Hepatocyte (in vitro differentiated cells): ENCODE measurements around the gene FBXL12. TPM values are rescaled to one million over a fixed set of nuclear protein-coding genes. Genes with fewer than 3 reads are reported as not detected.
A peak's percentile ranks its signal among the peaks of the same experiment; 100 is the strongest.
"Not testable (repeated sequence)": the region's sequence is repeated elsewhere in the genome, so short reads cannot be mapped to it uniquely, and the experiment has no call there.

Experiments
- DNase-seq: peaks from one replicate; pipeline ENCODE4 v3.0.0-alpha.2; 2016; ENCODE audit warnings: low spot score
- H2AFZ ChIP-seq: fragments of 200-600 bp; sonication (generic); 2 replicates; pipeline ENCODE4 v1.6.0; 2016; ENCODE audit warnings: antibody characterized with exemption, mild to moderate bottlenecking
- H3K27ac ChIP-seq: fragments of 200-600 bp; sonication (generic); 2 replicates; pipeline ENCODE4 v1.5.1; 2016; ENCODE audit warnings: mild to moderate bottlenecking
- H3K27me3 ChIP-seq: fragments of 200-600 bp; sonication (generic); 2 replicates; pipeline ENCODE4 v1.6.1; 2016
- H3K36me3 ChIP-seq: fragments of 200-600 bp; sonication (generic); replicated peaks from 2 replicates; pipeline ENCODE4 v1.5.1; 2016; ENCODE audit warnings: low read depth; ENCODE audit not compliant: insufficient read depth
- H3K4me1 ChIP-seq: fragments of 200-600 bp; sonication (generic); 2 replicates; pipeline ENCODE4 v1.5.1; 2016; ENCODE audit warnings: mild to moderate bottlenecking, moderate library complexity; ENCODE audit not compliant: insufficient read depth
- H3K4me2 ChIP-seq: fragments of 200-600 bp; sonication (generic); 2 replicates; pipeline ENCODE4 v1.6.0; 2016
- H3K4me3 ChIP-seq: fragments of 200-600 bp; sonication (generic); 2 replicates; pipeline ENCODE4 v1.5.1; 2016; ENCODE audit warnings: mild to moderate bottlenecking
- H3K79me2 ChIP-seq: fragments of 200-600 bp; sonication (generic); 2 replicates; pipeline ENCODE4 v1.6.0; 2017; ENCODE audit warnings: mild to moderate bottlenecking
- H3K9me2 ChIP-seq: fragments of 200-600 bp; sonication (generic); replicated peaks from 2 replicates; pipeline ENCODE4 v1.6.0; 2017; ENCODE audit warnings: mild to moderate bottlenecking; ENCODE audit not compliant: insufficient read depth
- H3K9me3 ChIP-seq: fragments of 200-600 bp; sonication (generic); 2 replicates; pipeline ENCODE4 v1.5.1; 2016; ENCODE audit warnings: low read depth, mild to moderate bottlenecking
- H4K20me1 ChIP-seq: fragments of 200-600 bp; sonication (generic); 2 replicates; pipeline ENCODE4 v1.6.0; 2016; ENCODE audit warnings: mild to moderate bottlenecking; ENCODE audit not compliant: insufficient read depth, poor library complexity, severe bottlenecking
- CTCF ChIP-seq: fragments of 200-600 bp; sonication (generic); IDR thresholded peaks from 2 replicates; pipeline ENCODE4 v1.5.1; 2016; ENCODE audit warnings: antibody characterized with exemption, mild to moderate bottlenecking; ENCODE audit not compliant: poor library complexity
- EZH2 ChIP-seq: fragments of 200-600 bp; sonication (generic); IDR thresholded peaks from 2 replicates; pipeline ENCODE4 v1.6.1; 2016; ENCODE audit warnings: antibody characterized with exemption, mild to moderate bottlenecking, borderline replicate concordance
- EZH2phosphoT487 ChIP-seq: fragments of 200-600 bp; sonication (generic); IDR thresholded peaks from one replicate; pipeline ENCODE4 v1.6.1; 2018; ENCODE audit warnings: antibody characterized with exemption, mild to moderate bottlenecking, low read depth, moderate library complexity; ENCODE audit not compliant: unreplicated experiment, severe bottlenecking
- WGBS: methylation state at CpG from one replicate; pipeline ENCODE4 v1.1.6; 2016; ENCODE audit warnings: low lambda C conversion rate; ENCODE audit errors: missing lambda C conversion rate; 5-methylcytosine and 5-hydroxymethylcytosine counted together
- polyA plus RNA-seq: library from polyadenylated mRNA; unstranded; fragments of >200 nt; fragmentation: Nextera tagmentation; extraction: Ambion mirVana; gene quantifications from 2 replicates; pipeline ENCODE4 v1.2.1, GENCODE V29; 2016
- total RNA-seq: library from RNA; depleted of rRNA; stranded (reverse); fragments of >200 nt; gene quantifications from 2 replicates; pipeline ENCODE4 v1.2.3, GENCODE V29; 2014

Gene FBXL12
- total and polyA plus RNA-seq, 2 experiments from 2014 or later = 33.1 to 42.3 TPM

GRCh38 chr19:9786819-9787218 is 32.1 kb downstream of the FBXL12 start:
- peak overlapping the region; percentile 57 for H2AFZ ChIP-seq
- no peaks in the 10 kb centered on the region for H4K20me1 ChIP-seq
- TF ChIP-seq EZH2phosphoT487 (no peak), EZH2 (no peak), CTCF (no peak)
- no peak overlapping the region for H3K4me3 ChIP-seq
- peak overlapping the region; percentile 97 for H3K27ac ChIP-seq
- H3K9me3 ChIP-seq = no peaks in the 10 kb centered on the region
- H3K27me3 ChIP-seq = no peaks in the 10 kb centered on the region
- H3K4me1 ChIP-seq = peaks cover 37% of the 10 kb centered on the region
- no peak for DNase-seq
- H3K4me2 ChIP-seq = peak overlapping the region; percentile 69
- peaks cover 21% of the 10 kb centered on the region for H3K79me2 ChIP-seq
- H3K36me3 ChIP-seq = no peaks in the 10 kb centered on the region
- WGBS = 93% methylated on average over 7 of the region's 8 CpGs
- H3K9me2 ChIP-seq = no peaks in the 10 kb centered on the region

GRCh38 chr19:9786342-9786741 is 32.5 kb downstream of the FBXL12 start:
- peak overlapping the region; percentile 30 for H3K4me3 ChIP-seq
- peak overlapping the region; percentile 57 for H2AFZ ChIP-seq
- 58% methylated on average over 9 of the region's 9 CpGs for WGBS
- no peak for DNase-seq
- H3K36me3 ChIP-seq = no peaks in the 10 kb centered on the region
- H3K79me2 ChIP-seq = peaks cover 26% of the 10 kb centered on the region
- H3K4me2 ChIP-seq = peak overlapping the region; percentile 69
- H3K9me3 ChIP-seq = no peaks in the 10 kb centered on the region
- no peaks in the 10 kb centered on the region for H3K27me3 ChIP-seq
- H3K4me1 ChIP-seq = peaks cover 37% of the 10 kb centered on the region
- no peaks in the 10 kb centered on the region for H4K20me1 ChIP-seq
- no peaks in the 10 kb centered on the region for H3K9me2 ChIP-seq
- TF ChIP-seq EZH2 = no peak
- no peak for TF ChIP-seq CTCF
- TF ChIP-seq EZH2phosphoT487 = no peak
- H3K27ac ChIP-seq = peak overlapping the region; percentile 97

GRCh38 chr19:9785367-9786331 is 33.2 kb downstream of the FBXL12 start:
- Histone ChIP-seq H3K27me3 (no peaks in the 10 kb centered on the region), H2AFZ (peak overlapping the region; percentile 57), H3K4me2 (peak overlapping the region; percentile 77), H3K9me3 (no peaks in the 10 kb centered on the region), H4K20me1 (no peaks in the 10 kb centered on the region), H3K79me2 (peaks cover 33% of the 10 kb centered on the region), H3K4me3 (peak overlapping the region; percentile 30), H3K4me1 (peaks cover 33% of the 10 kb centered on the region), H3K27ac (peak overlapping the region; percentile 98), H3K36me3 (no peaks in the 10 kb centered on the region), H3K9me2 (no peaks in the 10 kb centered on the region)
- TF ChIP-seq EZH2 = no peak
- no peak for TF ChIP-seq CTCF
- TF ChIP-seq EZH2phosphoT487 = no peak
- peak; percentile 100 for DNase-seq
- 1% methylated on average over 32 of the region's 74 CpGs for WGBS

DNA sequence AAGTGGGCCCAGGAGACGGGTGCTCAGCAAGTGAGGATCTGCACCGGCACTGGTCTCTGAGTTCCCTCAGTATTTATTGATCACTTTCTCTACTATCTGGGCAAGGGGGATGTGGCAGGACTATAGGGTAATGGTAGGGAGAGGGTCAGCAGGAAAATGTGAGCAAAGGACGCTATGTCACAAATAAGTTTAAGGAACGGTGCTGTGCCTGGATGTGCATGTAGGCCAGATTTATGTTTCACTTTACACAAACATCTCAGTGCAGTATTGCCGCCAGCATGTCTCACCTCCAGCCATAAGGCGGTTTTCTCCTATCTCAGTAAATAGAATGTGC is 34.7 kb downstream of the FBXL12 start:
- Histone ChIP-seq H2AFZ (peak overlapping the region; percentile 15), H3K4me2 (peak overlapping the region; percentile 77), H3K79me2 (peaks cover 47% of the 10 kb centered on the region), H3K4me3 (peak overlapping the region; percentile 23), H3K4me1 (peaks cover 32% of the 10 kb centered on the region), H3K27ac (peak overlapping the region; percentile 98)
- WGBS = 41% methylated on average over 6 of the region's 6 CpGs
- peak; percentile 20 for DNase-seq
- not testable (repeated sequence) for H3K36me3 ChIP-seq, H3K9me2 ChIP-seq, H4K20me1 ChIP-seq, H3K27me3 ChIP-seq, H3K9me3 ChIP-seq
